ENCODE data around the gene SLC23A3. TPM values are rescaled to one million over a fixed set of nuclear protein-coding genes. Genes with fewer than 3 reads are reported as not detected.

SLC23A3 gene
- total and polyA plus RNA-seq, 9 of the 15 experiments (the other 6 are each of a cell fraction or from before 2014, with no cell fraction given) = 0.06 to 0.64 (median 0.16) TPM

GRCh38 chr2:219206328-219207133, 36.7 kb upstream of the SLC23A3 start, which contains the start of gene ZFAND2B (continued):
- TF ChIP-seq REST (IDR thresholded peaks at IDR 0.05; ENCODE audit: borderline replicate concordance) = no peak
- peak; percentile 57; the same call in 1 of the 2 replicates for TF ChIP-seq REST (CRISPR knock-in tag; IDR thresholded peaks at IDR 0.05; ENCODE audit: low read depth)
- TF ChIP-seq, protein P1, sequence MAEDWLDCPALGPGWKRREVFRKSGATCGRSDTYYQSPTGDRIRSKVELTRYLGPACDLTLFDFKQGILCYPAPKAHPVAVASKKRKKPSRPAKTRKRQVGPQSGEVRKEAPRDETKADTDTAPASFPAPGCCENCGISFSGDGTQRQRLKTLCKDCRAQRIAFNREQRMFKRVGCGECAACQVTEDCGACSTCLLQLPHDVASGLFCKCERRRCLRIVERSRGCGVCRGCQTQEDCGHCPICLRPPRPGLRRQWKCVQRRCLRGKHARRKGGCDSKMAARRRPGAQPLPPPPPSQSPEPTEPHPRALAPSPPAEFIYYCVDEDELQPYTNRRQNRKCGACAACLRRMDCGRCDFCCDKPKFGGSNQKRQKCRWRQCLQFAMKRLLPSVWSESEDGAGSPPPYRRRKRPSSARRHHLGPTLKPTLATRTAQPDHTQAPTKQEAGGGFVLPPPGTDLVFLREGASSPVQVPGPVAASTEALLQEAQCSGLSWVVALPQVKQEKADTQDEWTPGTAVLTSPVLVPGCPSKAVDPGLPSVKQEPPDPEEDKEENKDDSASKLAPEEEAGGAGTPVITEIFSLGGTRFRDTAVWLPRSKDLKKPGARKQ (CRISPR knock-in tag; IDR thresholded peaks at IDR 0.05) = no peak
- TF ChIP-seq TAF1 (IDR thresholded peaks at IDR 0.05; ENCODE audit: control insufficient read depth, extremely low read depth, insufficient read depth, low read length, severe bottlenecking) = peak; percentile 87
- TF ChIP-seq TAF9B (IDR thresholded peaks at IDR 0.05; ENCODE audit: partially characterized antibody) = no peak
- TF ChIP-seq RBM25 (IDR thresholded peaks at IDR 0.05; ENCODE audit: low read depth, low read length, severe bottlenecking) = no peak
- TF ChIP-seq BCL6 (CRISPR knock-in tag; IDR thresholded peaks at IDR 0.05) = no peak
- no peak for TF ChIP-seq NFIX (CRISPR knock-in tag; IDR thresholded peaks at IDR 0.05; ENCODE audit: low read depth)
- TF ChIP-seq, protein P2, sequence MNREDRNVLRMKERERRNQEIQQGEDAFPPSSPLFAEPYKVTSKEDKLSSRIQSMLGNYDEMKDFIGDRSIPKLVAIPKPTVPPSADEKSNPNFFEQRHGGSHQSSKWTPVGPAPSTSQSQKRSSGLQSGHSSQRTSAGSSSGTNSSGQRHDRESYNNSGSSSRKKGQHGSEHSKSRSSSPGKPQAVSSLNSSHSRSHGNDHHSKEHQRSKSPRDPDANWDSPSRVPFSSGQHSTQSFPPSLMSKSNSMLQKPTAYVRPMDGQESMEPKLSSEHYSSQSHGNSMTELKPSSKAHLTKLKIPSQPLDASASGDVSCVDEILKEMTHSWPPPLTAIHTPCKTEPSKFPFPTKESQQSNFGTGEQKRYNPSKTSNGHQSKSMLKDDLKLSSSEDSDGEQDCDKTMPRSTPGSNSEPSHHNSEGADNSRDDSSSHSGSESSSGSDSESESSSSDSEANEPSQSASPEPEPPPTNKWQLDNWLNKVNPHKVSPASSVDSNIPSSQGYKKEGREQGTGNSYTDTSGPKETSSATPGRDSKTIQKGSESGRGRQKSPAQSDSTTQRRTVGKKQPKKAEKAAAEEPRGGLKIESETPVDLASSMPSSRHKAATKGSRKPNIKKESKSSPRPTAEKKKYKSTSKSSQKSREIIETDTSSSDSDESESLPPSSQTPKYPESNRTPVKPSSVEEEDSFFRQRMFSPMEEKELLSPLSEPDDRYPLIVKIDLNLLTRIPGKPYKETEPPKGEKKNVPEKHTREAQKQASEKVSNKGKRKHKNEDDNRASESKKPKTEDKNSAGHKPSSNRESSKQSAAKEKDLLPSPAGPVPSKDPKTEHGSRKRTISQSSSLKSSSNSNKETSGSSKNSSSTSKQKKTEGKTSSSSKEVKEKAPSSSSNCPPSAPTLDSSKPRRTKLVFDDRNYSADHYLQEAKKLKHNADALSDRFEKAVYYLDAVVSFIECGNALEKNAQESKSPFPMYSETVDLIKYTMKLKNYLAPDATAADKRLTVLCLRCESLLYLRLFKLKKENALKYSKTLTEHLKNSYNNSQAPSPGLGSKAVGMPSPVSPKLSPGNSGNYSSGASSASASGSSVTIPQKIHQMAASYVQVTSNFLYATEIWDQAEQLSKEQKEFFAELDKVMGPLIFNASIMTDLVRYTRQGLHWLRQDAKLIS (CRISPR knock-in tag; IDR thresholded peaks at IDR 0.05) = no peak
- no peak for TF ChIP-seq HDAC6 (IDR thresholded peaks at IDR 0.05; ENCODE audit: low read depth, low read length)
- TF ChIP-seq TAF15 (IDR thresholded peaks at IDR 0.05; ENCODE audit: low read depth, low read length) = no peak
- no peak for TF ChIP-seq NR2C2 (CRISPR knock-in tag; IDR thresholded peaks at IDR 0.05)
- no peak for TF ChIP-seq NR2C2 (tag; IDR thresholded peaks at IDR 0.05)
- TF ChIP-seq NELFE (IDR thresholded peaks at IDR 0.05; ENCODE audit: insufficient read depth, insufficient read length) = no peak
